ENCODE data around the gene TSSK1B.
"Not testable (repeated sequence)": the region's sequence is repeated elsewhere in the genome, so short reads cannot be mapped to it uniquely, and the experiment has no call there.

TSSK1B gene

DNA sequence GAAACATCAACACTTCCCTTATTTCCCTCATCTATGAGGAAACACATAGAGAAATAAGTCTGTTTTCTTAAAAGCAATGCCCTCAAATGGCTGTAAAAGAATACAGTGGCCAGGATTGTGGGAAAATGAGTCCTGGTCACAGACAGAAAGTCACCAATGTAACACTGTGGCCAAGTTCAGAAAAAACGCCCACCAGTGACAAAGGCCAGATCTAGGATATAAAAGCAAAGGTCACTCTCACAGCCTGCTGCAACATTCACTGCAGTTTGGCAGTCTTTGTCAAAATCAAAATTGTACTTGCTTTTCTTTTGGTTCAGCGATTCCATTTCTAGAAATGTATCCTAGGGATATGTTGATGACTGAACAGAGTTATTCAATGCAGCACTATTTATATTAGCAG is 30.5 kb downstream of the TSSK1B start:
- DNase-seq (ENCODE audit: low read depth in 2 of 2) = no peak

DNA sequence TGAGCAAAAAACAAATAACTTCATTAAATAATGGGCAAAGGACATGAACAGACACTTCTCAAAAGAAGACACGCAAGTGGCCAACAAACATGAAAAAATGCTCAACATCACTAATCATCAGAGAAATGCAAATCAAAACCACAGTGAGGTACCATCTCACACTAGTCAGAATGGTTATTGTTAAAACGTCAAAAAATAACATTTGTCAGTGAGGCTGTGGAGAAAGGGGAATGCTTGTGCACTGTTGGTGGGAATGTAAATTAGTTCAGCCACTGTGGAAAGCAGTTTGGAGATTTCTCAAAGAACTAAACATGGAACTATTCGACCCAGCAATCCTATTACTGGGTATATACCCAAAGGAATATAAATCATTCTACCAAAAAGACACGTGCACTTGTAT is 36.8 kb downstream of the TSSK1B start:
- not testable (repeated sequence) for DNase-seq (ENCODE audit: low read depth in 2 of 2)

DNA sequence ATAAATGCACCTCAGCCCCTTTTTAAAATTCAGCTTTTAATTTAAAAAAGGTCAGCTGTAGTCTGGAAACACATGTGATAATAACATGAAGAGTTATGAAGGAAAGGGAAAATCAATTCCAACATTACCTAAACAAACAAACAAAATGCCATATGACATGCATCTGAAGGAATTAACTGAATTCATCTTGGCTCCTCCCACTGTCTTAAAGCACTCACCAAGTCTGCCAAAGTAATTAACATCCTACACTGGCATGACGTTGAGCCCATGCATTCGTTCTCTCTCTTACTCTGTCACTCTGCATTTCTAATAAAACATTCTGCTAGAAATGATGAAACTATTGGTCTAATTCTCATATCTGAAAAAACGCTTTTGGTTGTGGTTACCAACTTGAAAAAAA is 37.7 kb downstream of the TSSK1B start:
- no peak for DNase-seq (ENCODE audit: low read depth in 2 of 2)

DNA sequence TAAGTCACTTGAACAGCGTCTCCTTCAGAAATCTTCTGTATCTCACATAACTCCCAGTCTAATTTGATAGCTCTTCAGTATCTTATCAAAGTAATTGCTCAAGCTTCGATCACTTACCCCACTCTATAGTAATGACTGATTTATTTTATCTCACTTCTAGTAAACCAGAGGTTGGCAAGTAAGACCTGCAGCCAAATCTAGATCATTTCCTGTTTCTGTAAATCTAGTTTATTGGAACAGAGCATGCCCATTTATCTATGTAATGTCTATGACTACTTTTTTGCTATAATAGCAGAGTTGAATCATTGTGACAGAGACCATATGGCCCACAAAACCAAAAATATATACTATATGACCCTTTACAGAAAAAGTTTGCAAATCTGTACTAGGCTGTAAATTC is 40.1 kb downstream of the TSSK1B start:
- DNase-seq (ENCODE audit: low read depth in 2 of 2) = no peak

DNA sequence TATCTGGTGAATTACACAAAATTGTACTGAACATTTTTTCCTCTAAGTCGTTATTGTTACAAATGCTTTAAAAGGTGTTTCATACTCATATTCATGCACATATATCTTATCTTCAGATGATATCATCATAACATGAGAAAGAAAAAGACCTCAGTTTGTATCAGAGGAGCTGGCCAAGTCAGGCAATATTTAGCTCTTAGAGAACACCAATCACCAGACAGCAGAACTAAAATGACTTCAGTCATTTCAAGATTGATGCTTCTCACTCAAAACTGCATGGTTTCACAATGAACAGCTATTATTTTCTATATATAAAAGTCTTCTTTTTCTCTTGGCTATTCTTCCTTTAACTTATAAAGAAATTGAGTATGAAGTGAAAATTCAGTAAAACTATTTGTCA is 44.6 kb downstream of the TSSK1B start:
- no peak for DNase-seq (ENCODE audit: low read depth in 2 of 2)

DNA sequence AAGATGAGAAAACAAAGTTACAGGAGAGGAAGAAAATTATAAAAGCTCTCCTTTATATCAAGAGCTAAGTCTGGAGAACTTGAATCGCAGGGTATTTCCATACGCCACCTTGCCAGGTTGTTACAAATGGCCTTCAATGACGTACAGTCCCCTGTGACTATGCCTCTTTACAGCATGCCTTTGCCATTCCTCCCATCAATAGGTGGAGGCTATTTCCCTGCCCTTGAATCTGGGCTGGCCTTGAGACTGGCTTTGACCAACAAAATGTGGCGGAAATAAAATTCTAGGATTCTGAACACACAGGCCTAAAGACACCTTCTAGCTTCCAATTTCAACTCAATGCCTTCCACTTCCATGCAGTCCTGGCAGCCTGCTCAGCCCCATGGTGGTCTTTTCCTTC is 45.7 kb downstream of the TSSK1B start:
- no peak for DNase-seq (ENCODE audit: low read depth in 2 of 2)

DNA sequence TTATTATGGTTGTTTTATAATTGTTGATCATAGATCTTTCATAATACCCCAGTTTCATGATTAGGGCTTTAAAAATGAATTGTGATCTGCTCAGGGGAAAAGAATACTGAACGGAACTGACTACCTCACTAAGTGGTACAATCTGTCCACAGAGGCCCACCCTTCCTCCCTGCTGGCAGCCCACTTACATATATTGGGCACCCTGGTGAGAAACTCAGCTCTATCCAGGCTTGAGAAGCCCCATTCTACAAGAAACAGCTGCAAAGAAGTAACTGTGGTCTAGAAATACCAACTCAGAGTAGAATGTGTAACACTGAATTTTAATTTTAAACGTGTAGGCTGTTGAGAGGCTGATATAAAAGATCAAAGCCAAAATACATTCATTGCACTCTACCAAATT is 46.9 kb downstream of the TSSK1B start:
- no peak for DNase-seq (ENCODE audit: low read depth in 2 of 2)

DNA sequence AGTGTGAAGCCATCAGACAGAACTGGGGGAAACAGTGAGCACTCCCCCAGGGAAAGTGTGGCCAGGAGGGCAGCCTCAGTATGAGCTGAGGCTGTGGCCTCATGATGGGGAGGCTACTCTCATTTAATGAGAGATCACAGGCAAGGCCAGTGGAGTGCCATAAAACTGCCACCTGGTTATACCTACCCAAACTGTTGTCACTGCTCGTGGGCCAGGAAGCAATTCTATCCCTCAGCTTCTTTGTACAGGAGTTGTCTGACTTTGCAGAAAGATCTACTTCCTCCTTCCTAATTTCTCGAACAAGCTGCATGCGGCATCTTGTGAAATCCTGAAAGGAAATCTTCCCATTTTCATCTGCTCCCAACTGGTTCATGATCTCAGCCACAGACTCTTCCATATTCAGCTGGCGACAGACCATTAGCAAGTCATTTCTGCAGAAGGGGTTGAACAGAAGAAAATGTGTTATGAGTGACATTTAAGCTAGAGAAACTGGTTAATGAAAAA is 50.0 kb downstream of the TSSK1B start:
- no peak for DNase-seq (ENCODE audit: low read depth in 2 of 2)

DNA sequence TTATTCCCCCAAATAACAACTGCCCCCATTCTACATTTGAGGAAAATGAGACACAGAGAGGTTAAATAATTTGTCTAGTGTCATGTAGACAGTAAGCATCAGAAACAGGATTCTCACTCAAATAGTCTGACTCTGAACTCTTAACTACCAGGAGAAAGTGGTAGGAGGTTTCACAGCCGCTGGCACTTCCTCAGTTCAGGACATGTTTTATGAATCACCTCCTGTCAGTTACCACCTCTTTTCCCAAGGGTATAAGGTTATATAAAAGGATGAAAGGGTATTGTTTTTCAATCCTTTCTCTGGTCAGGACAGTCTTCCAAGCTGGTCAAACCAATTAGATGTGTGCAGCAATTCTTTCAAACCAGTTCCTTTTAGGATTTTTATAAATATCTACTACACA is 52.1 kb downstream of the TSSK1B start:
- DNase-seq (ENCODE audit: low read depth in 2 of 2) = no peak
